Tibial nerve (tissue), 3 donors: Measurements from ENCODE around the gene CHKA.

Experiments used
- POLR2A ChIP-seq, 2 donors: fragments of 450-650 bp; IDR thresholded peaks; one replicate each; pipeline ENCODE4 v1.6.1; 2017; ENCODE audit warnings: antibody characterized with exemption in 2 of 2, mild to moderate bottlenecking in 2 of 2, moderate library complexity in 2 of 2
- TF ChIP-seq, protein P1 (sequence below), 5 experiments: fragments of 200-600 bp in 3 of 5; fragments of 450-650 bp in 2 of 5; sonication (generic) in 3 of 5; IDR thresholded peaks; one replicate each; pipeline ENCODE4 v1.5.1; 2016 to 2019; ENCODE audit warnings: antibody characterized with exemption in 5 of 5, mild to moderate bottlenecking in 3 of 5, moderate library complexity in 2 of 5

DNA sequence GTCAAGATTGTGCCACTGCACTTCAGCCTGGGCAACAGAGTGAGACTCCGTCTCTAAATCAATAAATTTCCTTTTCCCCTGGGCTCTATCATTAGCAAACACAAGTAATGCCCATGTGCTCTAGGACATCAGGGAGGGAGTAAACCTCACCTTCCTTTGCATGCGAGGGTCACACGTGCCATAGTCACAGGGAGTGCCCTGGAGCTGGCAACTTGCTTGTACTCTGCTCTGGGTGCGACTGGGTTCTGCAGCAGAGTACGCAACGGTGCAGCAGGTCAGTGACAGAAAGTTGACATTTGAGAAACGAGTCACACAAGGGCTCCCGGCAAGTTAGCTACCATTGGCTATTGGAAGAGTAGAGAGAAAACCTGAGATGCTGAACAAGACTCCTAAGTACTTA, 32.6 kb upstream of the CHKA start:
- TF ChIP-seq, protein P1, sequence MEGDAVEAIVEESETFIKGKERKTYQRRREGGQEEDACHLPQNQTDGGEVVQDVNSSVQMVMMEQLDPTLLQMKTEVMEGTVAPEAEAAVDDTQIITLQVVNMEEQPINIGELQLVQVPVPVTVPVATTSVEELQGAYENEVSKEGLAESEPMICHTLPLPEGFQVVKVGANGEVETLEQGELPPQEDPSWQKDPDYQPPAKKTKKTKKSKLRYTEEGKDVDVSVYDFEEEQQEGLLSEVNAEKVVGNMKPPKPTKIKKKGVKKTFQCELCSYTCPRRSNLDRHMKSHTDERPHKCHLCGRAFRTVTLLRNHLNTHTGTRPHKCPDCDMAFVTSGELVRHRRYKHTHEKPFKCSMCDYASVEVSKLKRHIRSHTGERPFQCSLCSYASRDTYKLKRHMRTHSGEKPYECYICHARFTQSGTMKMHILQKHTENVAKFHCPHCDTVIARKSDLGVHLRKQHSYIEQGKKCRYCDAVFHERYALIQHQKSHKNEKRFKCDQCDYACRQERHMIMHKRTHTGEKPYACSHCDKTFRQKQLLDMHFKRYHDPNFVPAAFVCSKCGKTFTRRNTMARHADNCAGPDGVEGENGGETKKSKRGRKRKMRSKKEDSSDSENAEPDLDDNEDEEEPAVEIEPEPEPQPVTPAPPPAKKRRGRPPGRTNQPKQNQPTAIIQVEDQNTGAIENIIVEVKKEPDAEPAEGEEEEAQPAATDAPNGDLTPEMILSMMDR (IDR thresholded peaks at IDR 0.05): no peak
- no peak for TF ChIP-seq POLR2A (IDR thresholded peaks at IDR 0.05)
